HepG2 (cell line): ENCODE results near the gene GLDN.

Experiments
- HMGA1 ChIP-seq: sonication (generic); formaldehyde crosslinking; conservative IDR thresholded peaks from 2 replicates; pipeline ENCODE4 v1.4.0; 2020; ENCODE audit warnings: missing genetic modification reagents
- POLR2AphosphoS5 ChIP-seq: IDR thresholded peaks from 2 replicates; pipeline ENCODE4 v1.6.1; 2012; ENCODE audit warnings: low read depth, low read length
- TF ChIP-seq, protein P1 (sequence below): sonication (generic); formaldehyde crosslinking; IDR thresholded peaks from 2 replicates; pipeline ENCODE4 v1.5.0; 2020; ENCODE audit warnings: mild to moderate bottlenecking, missing genetic modification reagents, moderate library complexity
- TF ChIP-seq, protein P2 (sequence below), 2 experiments: IDR thresholded peaks; 2 replicates each; pipeline ENCODE4 v1.6.1; 2011 to 2012; ENCODE audit warnings: low read length in 2 of 2, borderline replicate concordance in 1 of 2, low read depth in 1 of 2, mild to moderate bottlenecking in 1 of 2, moderate library complexity in 1 of 2

DNA sequence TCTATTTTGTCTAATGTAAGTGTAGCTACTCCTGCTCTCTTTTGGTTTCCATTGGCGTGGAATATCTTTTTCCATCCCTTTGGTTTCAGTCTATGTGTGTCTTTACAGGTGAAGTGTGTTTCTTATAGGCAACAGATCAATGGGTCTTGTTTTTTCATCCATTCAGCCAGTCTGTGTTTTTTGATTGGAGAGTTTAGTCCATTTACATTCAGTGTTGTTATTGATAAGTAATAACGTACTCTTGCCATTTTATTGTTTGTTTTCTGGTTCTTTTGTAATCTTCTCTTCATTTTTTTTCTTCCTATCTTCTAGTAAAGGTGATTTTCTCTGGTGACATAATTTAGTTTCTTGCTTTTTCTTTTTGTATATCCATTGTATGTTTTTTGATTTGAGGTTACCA lies 97.1 kb downstream of the GLDN start:
- TF ChIP-seq, protein P1, sequence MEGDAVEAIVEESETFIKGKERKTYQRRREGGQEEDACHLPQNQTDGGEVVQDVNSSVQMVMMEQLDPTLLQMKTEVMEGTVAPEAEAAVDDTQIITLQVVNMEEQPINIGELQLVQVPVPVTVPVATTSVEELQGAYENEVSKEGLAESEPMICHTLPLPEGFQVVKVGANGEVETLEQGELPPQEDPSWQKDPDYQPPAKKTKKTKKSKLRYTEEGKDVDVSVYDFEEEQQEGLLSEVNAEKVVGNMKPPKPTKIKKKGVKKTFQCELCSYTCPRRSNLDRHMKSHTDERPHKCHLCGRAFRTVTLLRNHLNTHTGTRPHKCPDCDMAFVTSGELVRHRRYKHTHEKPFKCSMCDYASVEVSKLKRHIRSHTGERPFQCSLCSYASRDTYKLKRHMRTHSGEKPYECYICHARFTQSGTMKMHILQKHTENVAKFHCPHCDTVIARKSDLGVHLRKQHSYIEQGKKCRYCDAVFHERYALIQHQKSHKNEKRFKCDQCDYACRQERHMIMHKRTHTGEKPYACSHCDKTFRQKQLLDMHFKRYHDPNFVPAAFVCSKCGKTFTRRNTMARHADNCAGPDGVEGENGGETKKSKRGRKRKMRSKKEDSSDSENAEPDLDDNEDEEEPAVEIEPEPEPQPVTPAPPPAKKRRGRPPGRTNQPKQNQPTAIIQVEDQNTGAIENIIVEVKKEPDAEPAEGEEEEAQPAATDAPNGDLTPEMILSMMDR (CRISPR knock-in tag): no peak
- TF ChIP-seq, protein P2, sequence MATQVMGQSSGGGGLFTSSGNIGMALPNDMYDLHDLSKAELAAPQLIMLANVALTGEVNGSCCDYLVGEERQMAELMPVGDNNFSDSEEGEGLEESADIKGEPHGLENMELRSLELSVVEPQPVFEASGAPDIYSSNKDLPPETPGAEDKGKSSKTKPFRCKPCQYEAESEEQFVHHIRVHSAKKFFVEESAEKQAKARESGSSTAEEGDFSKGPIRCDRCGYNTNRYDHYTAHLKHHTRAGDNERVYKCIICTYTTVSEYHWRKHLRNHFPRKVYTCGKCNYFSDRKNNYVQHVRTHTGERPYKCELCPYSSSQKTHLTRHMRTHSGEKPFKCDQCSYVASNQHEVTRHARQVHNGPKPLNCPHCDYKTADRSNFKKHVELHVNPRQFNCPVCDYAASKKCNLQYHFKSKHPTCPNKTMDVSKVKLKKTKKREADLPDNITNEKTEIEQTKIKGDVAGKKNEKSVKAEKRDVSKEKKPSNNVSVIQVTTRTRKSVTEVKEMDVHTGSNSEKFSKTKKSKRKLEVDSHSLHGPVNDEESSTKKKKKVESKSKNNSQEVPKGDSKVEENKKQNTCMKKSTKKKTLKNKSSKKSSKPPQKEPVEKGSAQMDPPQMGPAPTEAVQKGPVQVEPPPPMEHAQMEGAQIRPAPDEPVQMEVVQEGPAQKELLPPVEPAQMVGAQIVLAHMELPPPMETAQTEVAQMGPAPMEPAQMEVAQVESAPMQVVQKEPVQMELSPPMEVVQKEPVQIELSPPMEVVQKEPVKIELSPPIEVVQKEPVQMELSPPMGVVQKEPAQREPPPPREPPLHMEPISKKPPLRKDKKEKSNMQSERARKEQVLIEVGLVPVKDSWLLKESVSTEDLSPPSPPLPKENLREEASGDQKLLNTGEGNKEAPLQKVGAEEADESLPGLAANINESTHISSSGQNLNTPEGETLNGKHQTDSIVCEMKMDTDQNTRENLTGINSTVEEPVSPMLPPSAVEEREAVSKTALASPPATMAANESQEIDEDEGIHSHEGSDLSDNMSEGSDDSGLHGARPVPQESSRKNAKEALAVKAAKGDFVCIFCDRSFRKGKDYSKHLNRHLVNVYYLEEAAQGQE (IDR thresholded peaks at IDR 0.05; ENCODE audit: borderline replicate concordance in 1 of 2, low read depth in 1 of 2, low read length in 2 of 2): no peak
- TF ChIP-seq POLR2AphosphoS5 (no peak), HMGA1 (CRISPR knock-in tag) (no peak)
